Measurements from ENCODE around the gene PIGK.

The PIGK gene

GRCh38 chr1:77076759-77077158, 142.5 kb downstream of the PIGK start:
- H3K4me3 ChIP-seq (ENCODE audit: low read depth, low read length), result no peak overlapping the region
- TF ChIP-seq POLR2A (IDR thresholded peaks at IDR 0.05; ENCODE audit: extremely low read depth, insufficient read length) (no peak), CTCF (IDR thresholded peaks at IDR 0.05; ENCODE audit: low read depth, low read length) (no peak), MAX (IDR thresholded peaks at IDR 0.05; ENCODE audit: low read depth, low read length) (no peak), MYC (IDR thresholded peaks at IDR 0.05; ENCODE audit: low read depth, low read length) (no peak)
- peak; percentile 15 for DNase-seq (ENCODE audit: low read depth)

GRCh38 chr1:77068013-77068412, 151.2 kb downstream of the PIGK start:
- TF ChIP-seq POLR2A (IDR thresholded peaks at IDR 0.05; ENCODE audit: extremely low read depth, insufficient read length), result no peak
- TF ChIP-seq CTCF (IDR thresholded peaks at IDR 0.05; ENCODE audit: low read depth, low read length), result no peak
- no peak for TF ChIP-seq MYC (IDR thresholded peaks at IDR 0.05; ENCODE audit: low read depth, low read length)
- TF ChIP-seq MAX (IDR thresholded peaks at IDR 0.05; ENCODE audit: low read depth, low read length), result no peak
- no peak for DNase-seq (ENCODE audit: low read depth)
- H3K4me3 ChIP-seq (ENCODE audit: low read depth, low read length), result no peak overlapping the region

GRCh38 chr1:77065693-77066342, 153.4 kb downstream of the PIGK start:
- no peak overlapping the region for H3K4me3 ChIP-seq (ENCODE audit: low read depth, low read length)
- no peak for DNase-seq (ENCODE audit: low read depth)
- no peak for TF ChIP-seq POLR2A (IDR thresholded peaks at IDR 0.05; ENCODE audit: extremely low read depth, insufficient read length)
- TF ChIP-seq CTCF (IDR thresholded peaks at IDR 0.05; ENCODE audit: low read depth, low read length), result no peak
- no peak for TF ChIP-seq MAX (IDR thresholded peaks at IDR 0.05; ENCODE audit: low read depth, low read length)
- no peak for TF ChIP-seq MYC (IDR thresholded peaks at IDR 0.05; ENCODE audit: low read depth, low read length)

- TF ChIP-seq POLR2A (IDR thresholded peaks at IDR 0.05; ENCODE audit: extremely low read depth, insufficient read length) (no peak), MAX (IDR thresholded peaks at IDR 0.05; ENCODE audit: low read depth, low read length) (no peak), MYC (IDR thresholded peaks at IDR 0.05; ENCODE audit: low read depth, low read length) (no peak), CTCF (IDR thresholded peaks at IDR 0.05; ENCODE audit: low read depth, low read length) (no peak)
- no peak for DNase-seq (ENCODE audit: low read depth)
- no peak overlapping the region for H3K4me3 ChIP-seq (ENCODE audit: low read depth, low read length)
Measured at GRCh38 chr1:77064246-77064645, 155.0 kb downstream of the PIGK start.

- no peak for DNase-seq (ENCODE audit: low read depth)
- no peak for TF ChIP-seq MAX (IDR thresholded peaks at IDR 0.05; ENCODE audit: low read depth, low read length)
- TF ChIP-seq MYC (IDR thresholded peaks at IDR 0.05; ENCODE audit: low read depth, low read length), result no peak
- TF ChIP-seq CTCF (IDR thresholded peaks at IDR 0.05; ENCODE audit: low read depth, low read length), result no peak
- no peak for TF ChIP-seq POLR2A (IDR thresholded peaks at IDR 0.05; ENCODE audit: extremely low read depth, insufficient read length)
- no peak overlapping the region for H3K4me3 ChIP-seq (ENCODE audit: low read depth, low read length)
Measured at GRCh38 chr1:77063118-77063517, 156.1 kb downstream of the PIGK start.
